HG03039 (cell line): ENCODE measurements around the gene TNF.
"Not testable (repeated sequence)": the region's sequence is repeated elsewhere in the genome, so short reads cannot be mapped to it uniquely, and the experiment has no call there.

ENCODE experiments used
- ATAC-seq: cut with Tn5 transposase; IDR thresholded peaks from one replicate; pipeline ENCODE4 v1.9.1; 2021; ENCODE audit warnings: mild to moderate bottlenecking, moderate library complexity; ENCODE audit not compliant: unreplicated experiment

The TNF gene

GRCh38 chr6:31586599-31587281, 11.4 kb downstream of the TNF start:
- ATAC-seq, result no peak

GRCh38 chr6:31587791-31588777, 12.7 kb downstream of the TNF start:
- ATAC-seq, result no peak

GRCh38 chr6:31588871-31589650, 13.7 kb downstream of the TNF start:
- no peak for ATAC-seq

GRCh38 chr6:31590691-31591090, 15.3 kb downstream of the TNF start:
- not testable (repeated sequence) for ATAC-seq

GRCh38 chr6:31592396-31592771, 17.0 kb downstream of the TNF start:
- no peak for ATAC-seq

- no peak for ATAC-seq
Observed at GRCh38 chr6:31597006-31597405, 21.6 kb downstream of the TNF start.

GRCh38 chr6:31607317-31607716, 32.0 kb downstream of the TNF start:
- ATAC-seq, result no peak

- no peak for ATAC-seq
Observed at GRCh38 chr6:31609519-31610406, 34.4 kb downstream of the TNF start.

- ATAC-seq, result no peak
Observed at GRCh38 chr6:31610968-31611367, 35.6 kb downstream of the TNF start.

GRCh38 chr6:31614075-31614619, 38.8 kb downstream of the TNF start:
- ATAC-seq, result no peak

GRCh38 chr6:31614684-31615578, 39.6 kb downstream of the TNF start, which contains the start of gene AIF1:
Gene AIF1, plus strand, starts transcription at chr6:31615234. Its CDS starts 96 bp downstream, at chr6:31615330.
- no peak for ATAC-seq

- no peak for ATAC-seq
Observed at GRCh38 chr6:31615748-31616147, 40.4 kb downstream of the TNF start.

- ATAC-seq, result no peak
Observed at GRCh38 chr6:31617010-31617409, 41.6 kb downstream of the TNF start.

- peak; percentile 67 for ATAC-seq
Observed at GRCh38 chr6:31619805-31620585, 44.6 kb downstream of the TNF start.

- peak; percentile 51 for ATAC-seq
Observed at GRCh38 chr6:31620586-31621319, 45.4 kb downstream of the TNF start, which contains the start of gene PRRC2A. Gene PRRC2A, plus strand, starts transcription at chr6:31620715. Its CDS starts 2,075 bp downstream, at chr6:31622790.

- no peak for ATAC-seq
Observed at GRCh38 chr6:31621320-31621939, 46.1 kb downstream of the TNF start.

GRCh38 chr6:31621991-31622390, 46.6 kb downstream of the TNF start:
- no peak for ATAC-seq
